K562 (cell line): Measurements from ENCODE around the gene SPHK1. TPM values are rescaled to one million over a fixed set of nuclear protein-coding genes. Genes with fewer than 3 reads are reported as not detected.

Experiments used
- CAMTA2 ChIP-seq: fragments of 250-450 bp; sonication (Bioruptor Pico); conservative IDR thresholded peaks from 2 replicates; pipeline ENCODE4 v1.5.1; 2022
- CBX3 ChIP-seq, 2 experiments: IDR thresholded peaks; 1 replicate in 1 of 2; 2 replicates in 1 of 2; pipeline ENCODE4 v1.6.1; 2012; ENCODE audit warnings: inconsistent platforms in 2 of 2, low read length in 2 of 2, borderline replicate concordance in 1 of 2, control low read depth in 1 of 2
- DMBX1 ChIP-seq: fragments of 250-450 bp; sonication (Bioruptor Pico); IDR thresholded peaks from 2 replicates; pipeline ENCODE4 v1.8.0; 2022; ENCODE audit warnings: inconsistent platforms, mild to moderate bottlenecking, moderate library complexity, borderline replicate concordance
- E2F5 ChIP-seq: sonication (generic); formaldehyde crosslinking; IDR thresholded peaks from 2 replicates; pipeline ENCODE4 v1.8.0; 2022; ENCODE audit warnings: mild to moderate bottlenecking, missing genetic modification reagents
- FOSL1 ChIP-seq: fragments of 200-800 bp; sonication (Bioruptor generic); conservative IDR thresholded peaks from 2 replicates; pipeline ENCODE4 v1.6.1; 2016; ENCODE audit warnings: missing genetic modification characterization, missing compliant biosample characterization
- FOXA1 ChIP-seq: fragments of 450-650 bp; IDR thresholded peaks from 2 replicates; pipeline ENCODE4 v1.6.1; 2016; ENCODE audit warnings: mild to moderate bottlenecking, borderline replicate concordance
- LEF1 ChIP-seq: fragments of 450-650 bp; IDR thresholded peaks from 2 replicates; pipeline ENCODE4 v1.6.1; 2016; ENCODE audit warnings: mild to moderate bottlenecking
- MTF1 ChIP-seq: fragments of 250-450 bp; sonication (Bioruptor Pico); IDR thresholded peaks from 2 replicates; pipeline ENCODE4 v1.9.0; 2021; ENCODE audit warnings: moderate library complexity, mild to moderate bottlenecking, inconsistent platforms, borderline replicate concordance
- NBN ChIP-seq: fragments of 450-650 bp; IDR thresholded peaks from 2 replicates; pipeline ENCODE4 v1.6.1; 2016; ENCODE audit warnings: low read depth, mild to moderate bottlenecking
- POLR2G ChIP-seq: fragments of 200-400 bp; formaldehyde crosslinking; IDR thresholded peaks from 2 replicates; pipeline ENCODE4 v1.6.1; 2017; ENCODE audit warnings: low read depth, mild to moderate bottlenecking, antibody characterized with exemption, low read length, moderate library complexity
- SMAD4 ChIP-seq: fragments of 250-450 bp; sonication (Bioruptor Pico); conservative IDR thresholded peaks from 2 replicates; pipeline ENCODE4 v1.8.0; 2021; ENCODE audit warnings: inconsistent platforms, mild to moderate bottlenecking, moderate library complexity
- STAG1 ChIP-seq: sonication (generic); formaldehyde crosslinking; IDR thresholded peaks from 2 replicates; pipeline ENCODE4 v1.5.0; 2020; ENCODE audit warnings: missing genetic modification reagents, borderline replicate concordance
- TAL1 ChIP-seq: fragments of 450-650 bp; IDR thresholded peaks from 2 replicates; pipeline ENCODE4 v1.6.1; 2016; ENCODE audit warnings: mild to moderate bottlenecking
- TBP ChIP-seq: optimal IDR thresholded peaks from 2 replicates; pipeline ENCODE3; 2011; ENCODE audit warnings: low read depth, low read length, improper control_type of control experiment
- TCF7L2 ChIP-seq: fragments of 150-350 bp; IDR thresholded peaks from 2 replicates; pipeline ENCODE4 v1.6.1; 2016; ENCODE audit warnings: low read depth, mild to moderate bottlenecking, low read length, moderate library complexity
- ZNF124 ChIP-seq: sonication (generic); formaldehyde crosslinking; IDR thresholded peaks from 2 replicates; pipeline ENCODE4 v1.8.1; 2022; ENCODE audit warnings: missing genetic modification reagents
- ZNF134 ChIP-seq: fragments of 250-450 bp; sonication (Bioruptor Pico); conservative IDR thresholded peaks from 2 replicates; pipeline ENCODE4 v1.4.0; 2020
- ZNF318 ChIP-seq, 2 experiments: fragments of 450-650 bp; IDR thresholded peaks; 2 replicates each; pipeline ENCODE4 v1.6.1; 2016; ENCODE audit warnings: mild to moderate bottlenecking in 2 of 2, borderline replicate concordance in 1 of 2, low read depth in 1 of 2, moderate library complexity in 1 of 2
- ZNF354B ChIP-seq: fragments of 250-450 bp; sonication (Bioruptor Pico); IDR thresholded peaks from 2 replicates; pipeline ENCODE4 v1.4.0; 2020
- ZNF384 ChIP-seq: IDR thresholded peaks from 2 replicates; pipeline ENCODE4 v1.6.1; 2012; ENCODE audit warnings: low read depth, low read length, improper control_type of control experiment
- ZNF766 ChIP-seq: fragments of 200-800 bp; sonication (Bioruptor generic); conservative IDR thresholded peaks from 2 replicates; pipeline ENCODE4 v1.6.1; 2016; ENCODE audit warnings: missing genetic modification characterization, missing compliant biosample characterization
- polyA plus RNA-seq, 8 experiments: library from polyadenylated mRNA; depleted of rRNA in 4 of 8; stranded (reverse) in 5 of 8; unstranded in 3 of 8; fragments of >200 nt; fragmentation: Nextera tagmentation in 2 of 8; fragmentation: Illumina TruSeq in 1 of 8; extraction: Ambion mirVana in 2 of 8; extraction: Trizol in 1 of 8; gene quantifications; 2 replicates each; pipeline versions ENCODE4 v1.2.1 to v1.2.3, GENCODE V29; 2011 to 2014; ENCODE audit warnings: inconsistent platforms in 1 of 8, missing spikeins in 1 of 8
- total RNA-seq, 7 experiments: library from RNA; depleted of rRNA in 6 of 7; stranded (reverse); fragments of >200 nt in 6 of 7; fragmentation: Illumina TruSeq in 2 of 7; extraction: Trizol in 2 of 7; gene quantifications; 2 replicates each; pipeline versions ENCODE4 v1.2.1 to v1.2.3, GENCODE V29; 2011 to 2021; ENCODE audit warnings: low replicate concordance in 1 of 7

SPHK1 gene
- total and polyA plus RNA-seq, 9 of the 15 experiments (the other 6 are each of a cell fraction or from before 2014, with no cell fraction given): 0.21 to 60.3 (median 14.5) TPM

- TF ChIP-seq E2F5 (CRISPR knock-in tag) (no peak), ZNF384 (peak; percentile 58; the same call in 1 of the 2 replicates), FOXA1 (no peak), CAMTA2 (no peak), TBP (no peak), MTF1 (CRISPR knock-in tag) (no peak), SMAD4 (CRISPR knock-in tag) (peak; percentile 53), TCF7L2 (no peak), NBN (peak; percentile 55; the same call in 1 of the 2 replicates), ZNF766 (no peak), POLR2G (no peak), TAL1 (0 out of 2 replicates have a peak, but pooled peaks have one; percentile 27), FOSL1 (tag) (peak; percentile 45), ZNF354B (CRISPR knock-in tag) (no peak), STAG1 (CRISPR knock-in tag) (no peak), ZNF124 (CRISPR knock-in tag) (no peak), LEF1 (no peak), CBX3 (IDR thresholded peaks at IDR 0.05; ENCODE audit: borderline replicate concordance in 1 of 2, low read length in 2 of 2) (no peak), ZNF318 (IDR thresholded peaks at IDR 0.05; ENCODE audit: borderline replicate concordance in 1 of 2, low read depth in 1 of 2) (no peak), DMBX1 (CRISPR knock-in tag) (peak; percentile 51; the same call in 1 of the 2 replicates), ZNF134 (CRISPR knock-in tag) (no peak)
These were observed 14.0 kb upstream of the SPHK1 start (continued) for GRCh38 chr17:76370261-76370993.
